Fibroblast of skin of right biceps (primary cell): ENCODE data around the gene THAP10.
A peak's percentile ranks its signal among the peaks of the same experiment; 100 is the strongest.

ENCODE experiments used
- DNase-seq: peaks from one replicate; pipeline ENCODE4 v3.0.0-alpha.2; 2013

The THAP10 gene

DNA sequence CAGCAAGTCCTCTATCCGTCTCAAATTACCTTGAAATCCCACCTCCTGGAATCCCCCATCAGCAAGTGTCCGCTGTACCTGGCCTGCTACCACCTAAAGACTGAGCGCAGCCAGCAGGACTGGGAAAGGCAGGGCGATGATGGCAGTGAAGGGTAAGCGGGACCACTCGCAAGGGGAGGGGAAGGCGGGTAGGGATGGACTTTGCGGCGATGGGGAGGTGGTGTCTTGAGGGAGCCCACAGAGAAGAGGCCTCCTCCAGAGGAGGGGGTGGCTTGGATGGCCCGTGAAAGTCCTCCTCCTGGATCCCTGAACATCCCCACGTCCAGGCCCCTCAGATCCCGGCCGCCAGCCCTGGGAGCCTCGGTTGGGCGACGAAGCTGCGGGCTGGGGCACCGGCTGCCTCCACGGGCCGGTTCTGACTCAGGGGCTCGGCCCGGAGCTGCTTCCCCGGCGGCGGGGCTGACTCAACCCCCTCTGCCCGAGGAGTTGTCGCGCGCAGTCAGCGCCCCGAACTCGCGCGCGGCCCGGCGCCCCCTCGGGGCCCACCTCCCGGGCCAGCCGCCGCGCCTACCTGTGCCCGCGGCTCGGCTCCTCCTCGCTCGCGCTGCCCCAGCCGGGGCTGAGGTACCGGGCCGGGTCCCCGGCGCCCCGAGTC, 38.8 kb downstream of the THAP10 start:
- peak; percentile 59 for DNase-seq

DNA sequence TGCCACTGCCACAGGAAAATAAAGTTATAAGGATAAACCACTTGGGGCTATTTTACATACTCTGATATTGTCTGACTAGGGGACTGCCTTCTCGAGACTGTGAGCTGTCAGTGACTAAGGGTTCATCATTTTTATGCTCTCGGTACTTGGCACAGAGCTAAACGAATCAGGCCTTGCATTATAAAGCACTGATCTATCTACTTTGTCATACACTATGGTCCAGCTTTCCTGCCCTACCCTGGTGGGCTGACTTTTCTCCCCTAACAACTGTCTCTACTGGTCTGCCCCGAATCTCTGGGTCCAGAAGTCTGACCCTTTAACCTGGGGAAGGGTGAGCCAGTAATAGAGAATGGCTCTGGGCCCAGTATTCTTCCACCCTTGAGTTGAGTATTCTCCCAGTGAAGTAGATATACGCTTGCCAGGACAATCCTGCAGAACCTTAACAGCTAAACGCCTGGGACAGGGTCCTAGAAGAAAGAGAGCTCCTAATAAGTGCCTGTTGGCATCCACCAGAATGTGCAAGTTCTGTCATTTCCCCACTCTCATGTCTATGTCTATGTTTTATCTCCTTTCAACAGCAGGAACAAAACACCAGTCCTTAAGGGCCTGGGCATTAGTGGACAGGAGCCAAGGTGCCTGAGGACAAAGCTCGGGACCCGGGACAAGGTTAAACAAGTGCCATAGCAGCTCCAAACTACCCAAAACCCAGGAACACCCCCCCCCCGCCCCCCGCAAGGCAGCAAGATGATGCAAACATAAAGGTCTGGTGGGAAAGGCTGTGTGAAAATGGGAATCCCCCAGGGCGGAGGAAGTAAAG, 39.5 kb downstream of the THAP10 start:
- peak; percentile 84 for DNase-seq

DNA sequence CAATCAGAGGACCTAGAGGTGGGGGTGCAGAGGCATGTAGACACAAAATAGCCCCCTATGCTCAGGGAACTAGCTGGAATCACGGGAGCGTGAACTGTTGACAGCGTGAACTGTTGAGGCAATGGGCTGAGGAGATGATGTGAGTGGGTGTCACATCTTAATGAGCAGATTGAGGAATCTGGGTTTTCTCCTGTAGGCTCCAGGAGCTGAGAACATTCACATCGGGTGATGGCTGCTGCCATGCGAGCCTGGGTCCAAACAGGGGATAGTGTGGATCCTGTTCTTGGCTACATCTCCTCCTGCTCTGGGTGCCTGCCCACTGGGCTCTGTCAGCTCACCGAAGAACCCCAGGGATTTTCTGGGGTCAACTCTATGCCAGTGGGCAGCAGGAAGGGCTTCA, 40.3 kb downstream of the THAP10 start:
- DNase-seq, result no peak

DNA sequence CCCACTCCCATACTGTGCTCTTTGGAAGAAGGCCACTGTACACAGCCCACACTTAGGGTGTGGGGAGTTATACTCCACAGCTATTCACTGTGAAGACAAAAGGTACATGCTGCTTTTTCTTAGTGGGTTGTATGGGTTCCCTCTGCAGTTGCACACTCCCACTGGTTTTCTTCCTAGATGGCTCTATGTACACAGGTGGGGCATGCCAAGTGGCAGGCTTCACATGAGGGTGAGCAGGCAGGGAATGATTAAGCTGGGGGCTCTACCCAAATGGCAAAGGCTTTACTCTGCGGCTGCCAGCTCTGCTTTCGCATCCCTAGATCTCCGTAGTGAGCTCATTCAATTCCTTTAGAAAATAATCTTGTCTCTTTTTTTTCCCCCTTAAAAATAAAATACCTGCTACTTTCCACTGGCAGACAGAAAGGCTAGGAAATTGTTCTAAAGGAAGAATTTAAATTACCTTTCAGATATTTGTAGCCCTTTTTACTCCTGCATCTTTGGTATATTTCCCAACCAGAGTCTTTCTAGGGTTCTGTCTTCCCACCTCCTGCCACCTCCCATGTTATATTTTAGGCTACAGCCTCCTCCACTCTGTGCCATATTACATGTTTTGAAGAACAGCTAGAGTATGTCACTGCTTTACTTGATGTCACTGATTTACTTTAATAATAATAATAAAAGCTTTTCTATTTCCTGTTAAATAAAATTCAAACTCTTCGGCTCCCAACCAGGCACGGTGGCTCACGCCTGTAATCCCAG, 46.5 kb downstream of the THAP10 start:
- DNase-seq, result no peak

DNA sequence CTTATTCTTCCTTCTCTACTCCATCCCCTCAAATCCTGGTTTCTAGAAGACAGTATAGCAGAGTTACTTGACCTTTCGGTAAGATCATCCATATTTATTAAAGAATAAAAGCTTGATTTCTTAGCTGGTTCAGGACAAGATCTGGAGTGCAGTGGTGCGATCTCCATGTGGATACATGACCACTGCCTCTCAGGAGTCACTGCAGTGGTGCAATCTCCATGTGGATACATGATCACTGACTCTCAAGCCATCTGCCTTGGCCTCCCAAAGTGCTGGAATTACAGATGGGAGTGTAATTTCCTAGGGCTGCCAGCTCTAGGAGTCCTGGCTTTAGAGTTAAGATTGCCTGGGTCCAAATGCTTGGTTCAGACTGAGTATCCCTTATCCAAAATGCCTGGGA, 54.8 kb downstream of the THAP10 start:
- DNase-seq, result no peak

DNA sequence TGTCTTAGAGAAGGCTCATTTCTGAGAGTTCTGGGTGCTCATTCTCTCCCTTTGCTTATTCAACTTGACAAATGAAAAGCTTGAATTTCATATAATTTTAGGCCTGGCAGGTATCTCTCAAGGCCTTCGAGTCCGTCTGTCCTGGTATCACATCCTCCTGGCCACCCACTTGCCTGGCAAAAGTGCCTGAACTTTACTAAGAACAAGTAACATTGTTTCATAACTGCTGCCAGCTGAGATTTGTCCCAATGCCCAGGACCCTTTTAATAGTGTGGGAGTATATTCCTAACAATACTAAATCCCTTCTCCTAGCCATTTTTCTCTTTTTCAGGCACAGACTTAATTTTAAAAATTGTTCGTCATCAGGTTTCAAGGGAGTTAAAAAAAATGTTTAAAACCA, 56.4 kb downstream of the THAP10 start:
- DNase-seq, result no peak

DNA sequence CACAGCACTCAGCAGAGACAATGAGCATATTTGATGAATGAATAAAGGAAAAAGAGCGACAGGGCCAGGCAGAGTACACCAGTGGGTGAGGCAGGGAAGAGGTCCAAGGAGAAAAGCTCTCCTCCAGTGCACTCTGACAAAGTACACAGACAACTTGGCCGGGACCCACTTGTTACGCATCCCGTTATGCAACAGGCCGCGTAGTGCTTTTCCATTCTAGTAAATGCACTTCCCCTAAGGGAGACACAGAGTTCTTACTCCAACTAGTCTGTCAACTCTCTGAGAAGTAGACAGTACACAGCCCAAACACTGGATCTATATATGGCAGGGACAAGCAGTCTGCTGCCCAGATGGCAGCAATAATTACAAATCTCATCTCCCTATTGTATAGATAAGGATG, 56.8 kb downstream of the THAP10 start:
- DNase-seq, result no peak

DNA sequence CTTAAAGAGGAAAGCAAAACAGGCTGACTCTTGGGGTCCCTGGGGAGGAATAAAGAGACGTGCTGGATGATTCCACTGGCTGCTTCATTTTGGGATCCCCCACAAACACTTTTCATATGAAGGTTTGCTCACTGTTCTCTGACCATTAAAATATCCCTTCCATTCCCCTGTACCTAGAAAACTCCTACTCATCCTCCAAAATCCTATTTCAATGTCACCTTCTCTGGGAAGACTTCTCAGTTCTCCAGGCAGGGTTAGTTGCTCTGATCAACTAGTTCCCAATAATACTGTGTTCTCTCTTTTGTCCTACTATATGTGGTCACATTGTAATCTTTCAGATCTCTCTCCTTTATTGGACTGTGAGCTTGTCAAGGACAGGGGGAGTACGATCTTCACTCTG, 57.2 kb downstream of the THAP10 start:
- DNase-seq, result no peak

DNA sequence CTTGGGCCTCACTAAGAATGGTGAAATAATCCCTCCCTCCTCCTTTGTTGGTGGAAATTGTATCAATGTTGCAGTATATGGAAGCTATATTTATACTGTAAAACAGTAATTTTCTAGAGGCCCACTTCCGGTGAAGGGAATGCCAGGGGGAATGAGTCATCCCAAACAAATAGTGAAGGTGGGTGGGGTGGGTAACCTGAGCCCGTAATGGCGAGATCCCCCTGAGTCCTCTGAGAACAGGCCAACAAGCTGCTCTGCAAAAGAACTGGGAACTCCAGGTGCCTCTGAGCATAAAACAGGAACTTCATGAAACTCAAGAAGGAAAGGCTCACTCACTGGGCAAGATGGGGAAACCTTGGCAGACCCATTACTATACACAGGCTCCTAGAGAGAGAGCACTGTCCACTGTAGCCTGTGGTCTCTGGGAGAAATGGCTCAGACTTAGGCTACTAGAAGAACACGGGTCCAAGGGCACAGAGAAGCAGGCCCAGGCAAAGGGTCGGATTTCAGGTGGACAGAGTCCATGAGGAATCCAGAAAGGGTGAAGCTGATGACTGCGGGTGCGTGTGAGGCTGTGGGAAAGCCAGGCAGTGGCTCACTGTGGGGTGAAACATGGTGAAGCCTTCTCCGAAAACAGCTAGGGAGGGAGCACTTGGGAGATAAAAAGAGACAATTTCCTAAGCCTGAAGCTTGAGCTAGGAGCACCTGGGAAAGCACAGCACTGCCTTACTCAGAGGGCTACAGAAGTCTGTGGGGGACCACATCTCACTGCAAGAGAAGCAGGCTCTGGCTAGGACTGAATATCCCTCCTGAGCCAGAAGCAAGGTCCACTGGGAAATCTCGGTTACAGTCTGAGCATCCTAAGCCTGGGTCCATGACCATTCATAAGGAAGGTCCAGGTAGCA, 58.1 kb downstream of the THAP10 start:
- DNase-seq, result peak; percentile 92

DNA sequence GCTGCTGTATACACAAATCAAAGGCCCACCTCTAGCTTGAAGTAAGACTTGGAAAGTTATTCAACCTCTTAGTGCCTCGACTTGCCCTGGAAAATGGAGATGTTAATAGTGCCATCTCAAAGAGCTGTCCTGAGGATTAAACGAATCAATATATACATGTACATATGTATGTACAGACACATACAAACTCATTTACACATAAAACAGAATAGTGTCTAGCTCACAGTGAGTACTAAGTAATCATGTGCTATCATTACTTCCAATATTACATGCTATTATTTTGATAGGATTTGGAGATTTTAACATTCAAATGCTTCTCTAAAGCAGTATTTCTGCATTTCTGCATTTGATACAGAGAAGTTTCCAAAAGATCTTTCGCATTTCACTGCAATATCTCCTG, 58.8 kb downstream of the THAP10 start:
- no peak for DNase-seq

DNA sequence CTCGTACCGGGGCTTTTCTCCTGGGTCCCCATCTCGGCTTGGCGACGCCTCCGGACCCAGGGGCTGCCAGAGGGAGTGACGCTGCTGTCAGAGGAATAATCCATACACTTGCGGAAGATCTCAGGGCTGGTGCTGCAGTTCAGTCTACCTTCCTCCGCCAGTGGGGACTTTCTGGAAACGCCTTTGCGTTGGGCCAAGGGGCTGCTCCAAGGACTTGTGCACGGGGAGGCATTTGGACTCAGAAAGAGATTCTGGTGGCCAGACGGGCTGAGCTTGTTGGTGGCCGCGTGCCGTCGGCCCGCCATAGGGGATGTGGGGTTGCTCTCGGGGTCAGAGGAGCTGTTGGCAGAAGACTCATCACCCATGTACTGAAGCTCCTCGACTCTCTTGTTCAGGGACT, 60.1 kb downstream of the THAP10 start:
- DNase-seq, result no peak
